HG03097 (cell line): Measurements from ENCODE around the gene IL1RAPL1.
"Not testable (repeated sequence)": the region's sequence is repeated elsewhere in the genome, so short reads cannot be mapped to it uniquely, and the experiment has no call there.

Source experiments
- ATAC-seq: cut with Tn5 transposase; IDR thresholded peaks from one replicate; pipeline ENCODE4 v1.9.1; 2021; ENCODE audit not compliant: unreplicated experiment, low FRiP score

The IL1RAPL1 gene

GRCh38 chrX:29082558-29082957 is 495.3 kb downstream of the IL1RAPL1 start:
- ATAC-seq: no peak

GRCh38 chrX:29083823-29084222 is 496.6 kb downstream of the IL1RAPL1 start:
- ATAC-seq: no peak

GRCh38 chrX:29090811-29091210 is 503.6 kb downstream of the IL1RAPL1 start:
- ATAC-seq: no peak

GRCh38 chrX:29107231-29107630 is 520.0 kb downstream of the IL1RAPL1 start:
- ATAC-seq: no peak

- ATAC-seq: no peak
Observed at GRCh38 chrX:29110041-29110440, 522.8 kb downstream of the IL1RAPL1 start.

GRCh38 chrX:29113221-29113620 is 526.0 kb downstream of the IL1RAPL1 start:
- ATAC-seq: no peak

- ATAC-seq: not testable (repeated sequence)
Observed at GRCh38 chrX:29122817-29123216, 535.6 kb downstream of the IL1RAPL1 start.

- ATAC-seq: no peak
Observed at GRCh38 chrX:29130905-29131304, 543.7 kb downstream of the IL1RAPL1 start.

GRCh38 chrX:29136904-29137303 is 549.7 kb downstream of the IL1RAPL1 start:
- no peak for ATAC-seq

GRCh38 chrX:29138003-29138402 is 550.8 kb downstream of the IL1RAPL1 start:
- ATAC-seq: no peak

GRCh38 chrX:29143356-29143755 is 556.1 kb downstream of the IL1RAPL1 start:
- ATAC-seq: no peak

- ATAC-seq: no peak
Observed at GRCh38 chrX:29143756-29144155, 556.5 kb downstream of the IL1RAPL1 start.

GRCh38 chrX:29145316-29145715 is 558.1 kb downstream of the IL1RAPL1 start:
- no peak for ATAC-seq

- ATAC-seq: no peak
Observed at GRCh38 chrX:29148511-29148910, 561.3 kb downstream of the IL1RAPL1 start.

- ATAC-seq: no peak
Observed at GRCh38 chrX:29155286-29155685, 568.0 kb downstream of the IL1RAPL1 start.

- no peak for ATAC-seq
Observed at GRCh38 chrX:29172880-29173279, 585.6 kb downstream of the IL1RAPL1 start.

GRCh38 chrX:29187264-29187663 is 600.0 kb downstream of the IL1RAPL1 start:
- ATAC-seq: no peak

GRCh38 chrX:29196501-29196900 is 609.3 kb downstream of the IL1RAPL1 start:
- no peak for ATAC-seq

- no peak for ATAC-seq
Observed at GRCh38 chrX:29215251-29215650, 628.0 kb downstream of the IL1RAPL1 start.

- no peak for ATAC-seq
Observed at GRCh38 chrX:29225670-29226069, 638.4 kb downstream of the IL1RAPL1 start.

- ATAC-seq: no peak
Observed at GRCh38 chrX:29229802-29230201, 642.6 kb downstream of the IL1RAPL1 start.

GRCh38 chrX:29231800-29232199 is 644.6 kb downstream of the IL1RAPL1 start:
- ATAC-seq: no peak

- no peak for ATAC-seq
Observed at GRCh38 chrX:29233592-29234183, 646.4 kb downstream of the IL1RAPL1 start.
